ENCODE data around the gene KANSL3.

- TF ChIP-seq CTCF (conservative IDR thresholded peaks at IDR 0.05) (no peak), ZFX (IDR thresholded peaks at IDR 0.05) (no peak)
Observed at GRCh38 chr2:96608469-96609455, 29.4 kb downstream of the KANSL3 start.
